HG03064 (cell line): ENCODE data around the gene HIPK2.
"Not testable (repeated sequence)": the region's sequence is repeated elsewhere in the genome, so short reads cannot be mapped to it uniquely, and the experiment has no call there.

Experiments
- ATAC-seq: cut with Tn5 transposase; IDR thresholded peaks from one replicate; pipeline ENCODE4 v1.9.1; 2021; ENCODE audit warnings: low read depth; ENCODE audit not compliant: unreplicated experiment

Gene HIPK2

GRCh38 chr7:139557857-139558581, 219.8 kb downstream of the HIPK2 start:
- ATAC-seq = no peak

GRCh38 chr7:139553991-139554700, 223.7 kb downstream of the HIPK2 start:
- not testable (repeated sequence) for ATAC-seq

GRCh38 chr7:139548302-139549028, 229.3 kb downstream of the HIPK2 start:
- ATAC-seq = no peak

- ATAC-seq = no peak
Measured at GRCh38 chr7:139544645-139545044, 233.2 kb downstream of the HIPK2 start.

DNA sequence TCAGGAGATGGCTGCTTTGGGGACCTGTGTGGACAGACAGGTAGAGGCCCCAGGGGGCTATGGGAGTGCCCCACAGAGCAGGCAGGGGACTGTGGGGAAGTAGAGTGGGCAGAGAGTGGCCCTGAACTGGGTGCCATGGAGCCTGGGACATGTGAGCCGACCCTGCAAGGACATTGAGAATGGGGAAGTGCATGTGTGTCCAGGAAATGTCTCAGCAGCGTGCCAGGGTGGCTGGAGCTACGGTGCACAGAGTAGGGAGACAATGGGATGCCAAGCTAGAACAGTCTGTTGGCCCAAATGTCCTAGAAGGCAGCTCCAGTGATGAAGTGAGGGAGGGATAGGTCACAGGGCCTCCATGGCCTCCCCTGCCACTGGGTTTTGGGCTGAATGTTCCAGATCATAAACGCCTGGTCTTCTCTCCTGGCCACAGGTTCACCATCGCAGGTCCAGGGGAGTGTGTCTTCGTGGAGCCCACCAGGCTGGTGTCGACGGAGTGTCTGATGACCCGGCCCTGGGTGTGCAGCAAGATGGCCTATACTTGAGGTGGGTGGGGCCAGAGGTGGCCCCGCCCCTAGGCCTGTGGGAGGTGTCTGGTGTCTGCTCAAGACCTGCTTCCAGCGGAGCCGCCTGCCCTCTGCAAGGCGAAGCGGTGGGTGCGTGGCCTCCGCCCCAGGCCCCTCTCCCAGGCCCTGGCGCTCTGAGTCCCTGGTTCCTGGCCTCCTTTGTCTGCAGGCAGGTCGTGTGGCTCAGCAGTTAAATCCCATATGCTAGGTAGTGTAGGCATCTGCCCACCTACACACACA, 233.8 kb downstream of the HIPK2 start:
- no peak for ATAC-seq

- ATAC-seq = no peak
Measured at GRCh38 chr7:139542308-139543151, 235.3 kb downstream of the HIPK2 start.

DNA sequence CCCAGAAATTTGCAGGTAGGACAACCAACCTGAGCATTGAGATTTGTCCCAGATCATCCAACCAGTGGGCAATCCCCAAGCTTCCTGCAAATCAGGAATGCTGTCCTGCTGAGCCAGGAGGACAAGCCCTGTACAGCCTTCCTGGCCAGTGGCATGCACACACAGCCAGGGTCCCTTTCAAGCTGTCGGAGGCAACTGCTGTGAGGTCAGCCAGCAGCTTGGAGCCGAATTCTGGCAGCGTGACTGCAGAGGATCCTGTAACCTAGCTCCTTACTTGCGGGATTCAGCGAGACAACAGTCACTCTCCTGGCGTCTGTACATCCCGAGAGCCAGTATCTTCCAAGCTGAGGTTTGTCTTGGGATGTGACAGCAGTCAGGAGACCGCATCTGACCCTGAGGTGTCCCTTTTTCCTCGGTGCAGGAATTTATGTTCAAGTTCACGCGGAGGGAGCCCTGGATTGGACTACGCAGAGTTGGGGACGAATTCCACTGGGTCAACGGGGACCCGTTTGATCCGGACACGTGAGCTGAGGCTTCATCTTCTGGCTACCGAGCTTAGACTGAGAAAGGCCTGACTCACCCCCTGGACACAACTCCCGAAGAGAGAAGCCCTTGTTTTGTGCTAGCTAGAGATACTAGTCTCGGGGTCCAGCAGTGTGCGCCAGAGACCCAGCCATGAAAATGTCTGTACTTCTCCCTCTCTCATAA, 236.0 kb downstream of the HIPK2 start:
- ATAC-seq = no peak

GRCh38 chr7:139540203-139540602, 237.6 kb downstream of the HIPK2 start:
- ATAC-seq = no peak

DNA sequence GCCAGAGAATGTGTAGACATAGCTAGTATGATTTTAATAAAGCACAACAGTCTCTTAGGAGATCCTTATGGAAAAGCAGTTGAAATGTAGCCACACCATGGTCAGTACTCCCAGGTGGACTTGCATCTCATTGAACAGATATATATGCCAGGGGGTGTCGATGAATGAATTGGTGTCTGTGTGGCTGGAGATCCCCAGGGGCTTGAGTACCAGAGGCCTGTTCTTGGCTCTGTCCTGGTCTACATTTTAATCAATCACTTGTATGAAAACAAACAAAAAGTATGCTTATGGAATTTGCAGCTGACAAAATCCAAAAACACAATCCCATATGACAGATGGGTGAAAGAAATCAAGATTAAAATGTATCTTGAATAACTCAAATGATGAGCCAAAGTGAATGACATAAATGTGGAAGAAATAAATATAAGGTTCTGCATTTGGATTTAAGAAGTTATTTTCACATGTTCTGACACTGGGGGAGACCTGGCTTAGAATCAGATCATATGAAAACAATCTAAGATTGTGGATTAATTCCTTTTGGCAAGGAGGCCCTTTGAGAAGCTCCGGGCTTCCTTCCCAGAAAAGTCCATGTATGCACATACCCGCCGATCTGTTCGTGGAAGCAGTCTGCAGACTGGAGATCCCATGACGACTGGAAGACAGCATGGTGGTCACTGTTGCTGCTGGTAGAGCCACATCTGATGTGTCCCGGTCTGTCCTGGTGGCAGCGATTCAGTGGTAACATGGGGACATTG, 238.7 kb downstream of the HIPK2 start:
- no peak for ATAC-seq

DNA sequence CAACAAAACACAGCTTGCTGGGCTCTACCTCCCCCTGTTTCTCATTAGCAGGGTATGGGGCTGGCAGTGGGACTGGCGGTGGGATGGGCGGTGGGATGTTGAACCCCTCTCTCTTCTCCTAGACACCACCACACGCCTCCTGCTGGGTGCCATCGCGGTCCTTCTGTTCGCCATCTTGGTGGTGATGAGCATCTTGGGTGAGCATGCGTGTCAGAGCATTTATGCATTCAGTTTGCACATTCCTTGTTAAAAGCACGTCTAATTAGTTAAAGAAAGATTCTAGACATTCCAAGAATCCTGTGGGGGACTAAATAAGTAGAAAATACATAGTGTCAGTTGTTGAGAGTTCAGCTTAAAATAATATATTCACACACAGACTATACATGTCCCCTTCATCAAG, 241.6 kb downstream of the HIPK2 start:
- no peak for ATAC-seq

DNA sequence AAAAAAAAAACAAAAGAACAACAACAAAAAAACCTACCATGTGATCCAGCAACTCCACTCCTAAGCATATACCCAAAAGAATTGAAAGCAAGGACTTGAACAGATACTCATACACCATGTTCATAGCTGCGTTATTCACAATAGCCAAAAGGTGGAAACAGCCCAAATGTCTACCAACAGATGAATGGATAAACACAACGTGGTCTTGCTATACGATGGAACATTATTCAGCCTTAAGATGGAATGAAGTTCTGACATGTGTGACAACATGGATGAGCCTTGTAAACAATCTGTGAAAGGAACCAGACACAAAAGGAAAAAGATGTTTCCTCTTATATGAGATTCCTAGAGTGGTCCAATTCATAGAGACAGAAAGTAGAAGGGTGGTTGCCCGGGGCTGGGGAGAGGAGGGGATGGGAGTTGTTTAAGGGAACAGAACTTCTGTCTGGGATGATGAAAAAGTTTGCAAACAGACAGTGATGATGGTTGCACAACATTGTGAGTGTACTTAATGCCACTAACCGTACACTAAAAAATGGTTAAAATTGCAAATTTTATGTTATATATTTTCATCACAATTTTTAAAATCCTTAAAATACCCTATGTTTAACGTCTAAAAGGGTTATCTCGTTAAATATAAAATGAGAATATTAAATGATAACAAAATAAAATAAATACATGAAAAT, 242.7 kb downstream of the HIPK2 start:
- ATAC-seq = no peak

DNA sequence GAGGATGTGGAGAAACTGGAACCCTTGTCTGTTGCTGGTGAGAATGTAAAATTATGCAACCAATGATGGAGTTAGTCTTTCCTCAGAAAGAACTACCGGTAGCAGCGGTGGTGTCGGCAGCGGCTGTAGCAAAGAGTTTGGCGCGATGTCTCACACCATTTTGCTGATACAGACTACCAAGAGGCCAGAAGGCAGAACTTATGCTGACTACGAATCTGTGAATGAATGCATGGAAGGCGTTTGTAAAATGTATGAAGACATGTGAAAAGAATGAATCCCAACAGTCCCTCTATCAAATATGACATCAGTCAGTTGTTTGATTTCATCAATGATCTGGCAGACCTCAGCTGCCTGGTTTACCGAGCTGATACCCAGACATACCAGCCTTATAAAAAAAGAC, 243.7 kb downstream of the HIPK2 start:
- ATAC-seq = no peak

- ATAC-seq = no peak
Measured at GRCh38 chr7:139532636-139533155, 245.1 kb downstream of the HIPK2 start.

DNA sequence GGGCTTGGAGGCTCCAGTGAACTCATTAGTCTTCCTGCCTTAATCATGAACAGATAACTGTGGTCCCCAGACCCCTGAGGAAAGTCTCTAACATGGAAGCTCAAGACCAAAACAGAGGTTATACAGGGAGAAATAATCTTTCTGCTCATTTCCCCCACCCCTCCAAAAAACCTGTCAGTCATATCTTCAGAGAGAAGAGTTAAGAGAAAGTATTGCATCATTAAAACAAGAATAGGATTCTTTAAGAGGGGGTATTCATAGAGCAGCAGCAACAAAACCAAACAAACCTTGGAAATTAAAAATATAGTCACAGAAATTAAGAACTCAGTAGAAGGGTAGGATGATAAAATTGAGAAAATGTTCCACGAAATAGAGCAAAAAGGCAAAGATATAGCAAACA, 246.7 kb downstream of the HIPK2 start:
- no peak for ATAC-seq

GRCh38 chr7:139526578-139527544, 250.9 kb downstream of the HIPK2 start:
- no peak for ATAC-seq

DNA sequence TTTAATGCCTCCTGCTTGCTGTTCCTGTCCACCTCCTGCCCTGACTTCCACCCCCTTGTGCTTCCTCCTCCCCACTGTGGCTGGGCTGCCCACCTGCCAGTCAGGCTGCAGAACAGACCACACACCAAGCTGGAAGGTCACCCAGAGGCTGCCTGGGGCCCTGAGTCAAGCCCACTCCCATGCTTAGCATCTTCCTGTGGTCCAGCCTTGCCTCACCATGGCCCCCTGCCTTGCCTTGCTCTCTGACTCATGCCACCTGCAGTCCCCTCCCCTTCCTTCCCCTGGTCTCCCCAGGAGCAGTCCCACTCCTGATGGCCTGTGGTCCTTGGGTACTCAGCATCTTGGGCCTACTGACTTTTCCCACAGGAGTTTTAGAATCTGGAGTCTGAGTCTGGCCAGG, 252.0 kb downstream of the HIPK2 start:
- ATAC-seq = no peak

DNA sequence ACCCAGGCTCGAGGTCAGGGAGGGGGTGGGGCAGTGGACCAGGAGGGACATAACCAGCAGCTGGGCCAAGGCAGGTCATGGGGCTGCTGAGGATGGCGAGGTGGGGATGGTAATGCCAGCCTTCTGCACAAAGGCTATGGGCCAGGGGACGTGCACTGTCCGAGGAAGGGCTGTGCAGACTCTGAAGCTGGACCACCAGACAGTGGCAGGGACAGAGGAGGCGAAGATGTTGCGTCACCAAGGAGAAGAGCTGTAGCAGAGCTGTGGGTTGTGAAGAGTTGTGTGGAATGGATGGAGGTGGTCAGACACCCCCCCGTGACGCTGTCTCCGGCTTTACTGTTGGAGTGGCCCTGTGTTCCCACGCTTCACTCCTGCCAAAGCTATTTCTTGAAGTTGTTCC, 252.6 kb downstream of the HIPK2 start:
- no peak for ATAC-seq
